Measurements from ENCODE around the gene OAF.

The OAF gene

GRCh38 chr11:120230433-120231071 is 19.7 kb downstream of the OAF start:
- no peaks in the 10 kb centered on the region for H3K4me1 ChIP-seq (ENCODE audit: insufficient read depth, low read length)

GRCh38 chr11:120231963-120232362 is 21.1 kb downstream of the OAF start:
- no peaks in the 10 kb centered on the region for H3K36me3 ChIP-seq (ENCODE audit: insufficient read depth, low read length)
- H3K9me3 ChIP-seq (ENCODE audit: insufficient read depth, low read length, severe bottlenecking), result no peaks in the 10 kb centered on the region
- no peak for DNase-seq
- no peak for ATAC-seq (ENCODE audit: insufficient read depth, low read depth)
- H4K20me1 ChIP-seq (ENCODE audit: insufficient read depth, low read length), result peaks cover 10% of the 10 kb centered on the region
- H3K79me2 ChIP-seq (ENCODE audit: insufficient read depth, low read length), result no peaks in the 10 kb centered on the region
- H3K4me3 ChIP-seq (ENCODE audit: low read depth in 1 of 2, low read length in 2 of 2), result no peak overlapping the region
- no peak overlapping the region for H3K27ac ChIP-seq (ENCODE audit: low read length)
- no peak overlapping the region for H2AFZ ChIP-seq (ENCODE audit: low read depth, low read length)
- peaks cover 21% of the 10 kb centered on the region for H3K27me3 ChIP-seq (ENCODE audit: insufficient read depth, low read length, poor library complexity)
- TF ChIP-seq EZH2 (IDR thresholded peaks at IDR 0.05; ENCODE audit: borderline replicate concordance, low read depth, low read length, severe bottlenecking) (no peak), CTCF (IDR thresholded peaks at IDR 0.05; ENCODE audit: borderline replicate concordance, extremely low read depth, low read length, poor library complexity, severe bottlenecking) (no peak)
- H3K9ac ChIP-seq (ENCODE audit: low read depth, low read length), result no peak overlapping the region
- H3K4me1 ChIP-seq (ENCODE audit: insufficient read depth, low read length), result no peaks in the 10 kb centered on the region
- no peak overlapping the region for H3K4me2 ChIP-seq (ENCODE audit: insufficient read depth, low read length)

More at GRCh38 chr11:120230433-120231071, 19.7 kb downstream of the OAF start:
- ATAC-seq (ENCODE audit: insufficient read depth, low read depth), result no peak
- H3K4me3 ChIP-seq (ENCODE audit: low read depth in 1 of 2, low read length in 2 of 2), result no peak overlapping the region
- no peaks in the 10 kb centered on the region for H3K9me3 ChIP-seq (ENCODE audit: insufficient read depth, low read length, severe bottlenecking)
- H4K20me1 ChIP-seq (ENCODE audit: insufficient read depth, low read length), result peaks cover 14% of the 10 kb centered on the region
- no peak overlapping the region for H3K9ac ChIP-seq (ENCODE audit: low read depth, low read length)
- no peak overlapping the region for H3K4me2 ChIP-seq (ENCODE audit: insufficient read depth, low read length)
- no peak for TF ChIP-seq EZH2 (IDR thresholded peaks at IDR 0.05; ENCODE audit: borderline replicate concordance, low read depth, low read length, severe bottlenecking)
- TF ChIP-seq CTCF (IDR thresholded peaks at IDR 0.05; ENCODE audit: borderline replicate concordance, extremely low read depth, low read length, poor library complexity, severe bottlenecking), result no peak
- H3K36me3 ChIP-seq (ENCODE audit: insufficient read depth, low read length), result no peaks in the 10 kb centered on the region
- H3K27ac ChIP-seq (ENCODE audit: low read length), result no peak overlapping the region
- peaks cover 16% of the 10 kb centered on the region for H3K27me3 ChIP-seq (ENCODE audit: insufficient read depth, low read length, poor library complexity)
- DNase-seq, result no peak
- H3K79me2 ChIP-seq (ENCODE audit: insufficient read depth, low read length), result no peaks in the 10 kb centered on the region
- no peak overlapping the region for H2AFZ ChIP-seq (ENCODE audit: low read depth, low read length)

- DNase-seq (no peak), ATAC-seq (ENCODE audit: insufficient read depth, low read depth) (no peak)
- no peaks in the 10 kb centered on the region for H3K4me1 ChIP-seq (ENCODE audit: insufficient read depth, low read length)
- H4K20me1 ChIP-seq (ENCODE audit: insufficient read depth, low read length), result peaks cover 10% of the 10 kb centered on the region
- no peak overlapping the region for H2AFZ ChIP-seq (ENCODE audit: low read depth, low read length)
- no peaks in the 10 kb centered on the region for H3K79me2 ChIP-seq (ENCODE audit: insufficient read depth, low read length)
- no peak for TF ChIP-seq CTCF (IDR thresholded peaks at IDR 0.05; ENCODE audit: borderline replicate concordance, extremely low read depth, low read length, poor library complexity, severe bottlenecking)
- TF ChIP-seq EZH2 (IDR thresholded peaks at IDR 0.05; ENCODE audit: borderline replicate concordance, low read depth, low read length, severe bottlenecking), result no peak
- peaks cover 21% of the 10 kb centered on the region for H3K27me3 ChIP-seq (ENCODE audit: insufficient read depth, low read length, poor library complexity)
- H3K27ac ChIP-seq (ENCODE audit: low read length), result no peak overlapping the region
- no peak overlapping the region for H3K4me2 ChIP-seq (ENCODE audit: insufficient read depth, low read length)
- no peak overlapping the region for H3K4me3 ChIP-seq (ENCODE audit: low read depth in 1 of 2, low read length in 2 of 2)
- H3K36me3 ChIP-seq (ENCODE audit: insufficient read depth, low read length), result no peaks in the 10 kb centered on the region
- no peak overlapping the region for H3K9ac ChIP-seq (ENCODE audit: low read depth, low read length)
- no peaks in the 10 kb centered on the region for H3K9me3 ChIP-seq (ENCODE audit: insufficient read depth, low read length, severe bottlenecking)
These were observed 22.5 kb downstream of the OAF start for GRCh38 chr11:120233207-120233803.

Measured in DND-41 (cell line).